ENCODE data around the gene OR51A4. TPM values are rescaled to one million over a fixed set of nuclear protein-coding genes. Genes with fewer than 3 reads are reported as not detected.

The OR51A4 gene
- total and polyA plus RNA-seq, 7 donors = not detected

GRCh38 chr11:4936745-4937144 is 10.7 kb downstream of the OR51A4 start:
- intact Hi-C loops (cut with DNase I) = no loop called here
- Histone ChIP-seq H3K27ac (no peak overlapping the region), H3K36me3 (no peaks in the 10 kb centered on the region), H3K27me3 (no peaks in the 10 kb centered on the region), H3K4me1 (no peaks in the 10 kb centered on the region), H3K4me3 (no peak overlapping the region), H3K9me3 (no peaks in the 10 kb centered on the region)
- 65 to 81% methylated on average over 3 of the region's 3 CpGs for WGBS, 2 donors
- DNase-seq = no peak
- no peak for TF ChIP-seq POLR2AphosphoS5 (IDR thresholded peaks at IDR 0.05)
- TF ChIP-seq EP300 (IDR thresholded peaks at IDR 0.05) = no peak
- no peak for TF ChIP-seq POLR2A (IDR thresholded peaks at IDR 0.05)
- TF ChIP-seq CTCF (IDR thresholded peaks at IDR 0.05) = no peak

DNA sequence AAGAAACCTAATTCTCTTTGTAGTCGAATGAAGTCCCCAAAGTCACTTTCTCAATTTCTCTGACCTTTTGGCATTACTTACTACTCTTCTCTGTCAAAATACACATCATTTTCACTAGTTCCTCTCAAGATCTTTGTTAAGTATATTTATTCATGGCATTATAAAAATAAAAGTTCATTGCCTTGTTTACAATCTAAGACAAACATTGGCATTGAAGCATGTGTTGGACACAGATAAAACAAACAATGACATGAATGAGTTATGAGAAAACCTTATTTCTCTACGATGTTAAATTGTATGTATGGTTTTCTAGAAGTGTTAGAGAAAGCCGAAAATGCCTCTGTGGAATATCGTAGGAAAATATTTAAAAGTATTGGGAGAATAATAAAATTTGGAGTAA is 14.7 kb downstream of the OR51A4 start:
- Histone ChIP-seq H3K4me3 (no peak overlapping the region), H3K9me3 (no peaks in the 10 kb centered on the region), H3K36me3 (no peaks in the 10 kb centered on the region), H3K27ac (no peak overlapping the region), H3K4me1 (no peaks in the 10 kb centered on the region), H3K27me3 (no peaks in the 10 kb centered on the region)
- intact Hi-C loops (cut with DNase I) = no loop called here
- no peak for TF ChIP-seq POLR2A (IDR thresholded peaks at IDR 0.05)
- no peak for TF ChIP-seq POLR2AphosphoS5 (IDR thresholded peaks at IDR 0.05)
- TF ChIP-seq EP300 (IDR thresholded peaks at IDR 0.05) = no peak
- TF ChIP-seq CTCF (IDR thresholded peaks at IDR 0.05) = no peak
- DNase-seq = no peak
- WGBS, 2 donors = 56 to 78% methylated on average over 4 of the region's 4 CpGs

DNA sequence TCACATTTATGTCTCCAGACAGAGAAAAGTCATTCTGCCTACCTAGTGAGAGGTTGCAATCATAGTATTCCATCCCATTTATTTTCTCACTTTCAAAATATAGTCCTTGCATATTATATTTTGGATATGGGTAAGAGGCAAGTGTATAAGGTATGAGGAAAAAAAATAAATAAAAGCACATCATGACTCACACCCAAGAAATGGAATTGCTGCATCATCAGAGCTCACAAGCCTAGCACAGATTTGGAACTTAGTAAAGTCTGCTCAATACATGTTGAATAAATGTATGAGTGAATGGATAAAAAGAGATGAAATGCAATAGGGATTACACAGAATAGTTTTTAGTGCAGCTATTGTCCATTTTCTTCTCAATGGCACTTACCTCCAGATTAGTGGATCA is 20.8 kb downstream of the OR51A4 start:
- no peaks in the 10 kb centered on the region for H3K36me3 ChIP-seq
- TF ChIP-seq CTCF (IDR thresholded peaks at IDR 0.05) (no peak), POLR2A (IDR thresholded peaks at IDR 0.05) (no peak), EP300 (IDR thresholded peaks at IDR 0.05) (no peak), POLR2AphosphoS5 (IDR thresholded peaks at IDR 0.05) (no peak)
- H3K4me3 ChIP-seq = no peak overlapping the region
- no peaks in the 10 kb centered on the region for H3K9me3 ChIP-seq
- H3K27me3 ChIP-seq = no peaks in the 10 kb centered on the region
- no peak for DNase-seq
- no peak overlapping the region for H3K27ac ChIP-seq
- H3K4me1 ChIP-seq = no peaks in the 10 kb centered on the region
- intact Hi-C loops (cut with DNase I) = no loop called here

DNA sequence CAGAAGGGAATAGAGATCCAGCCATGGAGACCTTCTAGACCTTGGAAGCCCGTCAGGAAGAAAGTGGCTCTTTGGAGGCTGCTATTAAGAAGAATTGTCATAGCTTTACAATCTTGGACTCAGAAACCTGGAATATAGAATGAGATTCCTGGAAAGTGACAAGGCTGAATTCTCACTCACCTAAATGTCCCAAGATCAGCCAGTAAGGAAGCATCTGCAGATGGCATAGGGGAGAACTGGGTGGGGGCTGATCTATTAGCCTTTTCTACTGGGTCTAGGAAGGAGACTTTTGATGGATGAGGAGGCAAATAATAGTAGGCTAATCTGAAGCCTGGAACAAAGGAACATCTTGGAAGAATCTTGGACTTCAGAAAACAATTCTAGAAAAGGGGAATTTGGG is 23.2 kb downstream of the OR51A4 start, which contains the start of gene OR51G1:
Gene OR51G1 (minus strand): TSS at position 101 of the 400 bp plus-strand sequence. CDS start 0 bp downstream, at position 101.
- Histone ChIP-seq H3K36me3 (no peaks in the 10 kb centered on the region), H3K27me3 (no peaks in the 10 kb centered on the region), H3K27ac (no peak within 1 kb of the TSS), H3K4me3 (no peak within 1 kb of the TSS), H3K9me3 (no peaks in the 10 kb centered on the region), H3K4me1 (no peaks in the 10 kb centered on the region)
- intact Hi-C loops (cut with DNase I) = no loop called here
- no peak for DNase-seq
- no peak for TF ChIP-seq POLR2A (IDR thresholded peaks at IDR 0.05)
- no peak for TF ChIP-seq POLR2AphosphoS5 (IDR thresholded peaks at IDR 0.05)
- TF ChIP-seq EP300 (IDR thresholded peaks at IDR 0.05) = no peak
- no peak for TF ChIP-seq CTCF (IDR thresholded peaks at IDR 0.05)
- WGBS, 2 donors = 81 to 84% methylated on average over 1 of the region's 1 CpG

DNA sequence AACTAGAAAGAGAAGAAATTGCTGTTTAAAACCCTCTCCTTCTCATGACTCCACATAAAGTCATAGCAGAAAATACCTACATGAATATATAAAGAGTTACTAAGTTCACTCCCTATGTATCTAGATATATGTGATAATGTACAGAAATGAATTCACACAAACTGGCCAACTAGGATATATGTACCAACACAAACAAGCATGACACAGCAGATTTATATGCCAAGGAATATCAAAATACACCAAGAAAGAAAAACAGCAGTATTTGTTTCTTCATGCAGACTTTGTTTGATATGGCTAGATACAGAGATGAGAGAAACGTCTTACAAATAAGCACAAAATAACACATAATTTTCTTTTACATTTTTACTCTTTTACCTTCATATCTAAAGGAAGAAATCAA is 25.1 kb downstream of the OR51A4 start:
- WGBS, 2 donors = 66 to 81% methylated on average over 1 of the region's 1 CpG
- no peak for TF ChIP-seq CTCF (IDR thresholded peaks at IDR 0.05)
- no peak for TF ChIP-seq POLR2A (IDR thresholded peaks at IDR 0.05)
- no peak for TF ChIP-seq POLR2AphosphoS5 (IDR thresholded peaks at IDR 0.05)
- no peak for TF ChIP-seq EP300 (IDR thresholded peaks at IDR 0.05)
- H3K27ac ChIP-seq = no peak overlapping the region

More for the DNA sequence above, 25.1 kb downstream of the OR51A4 start:
- Histone ChIP-seq H3K4me1 (no peaks in the 10 kb centered on the region), H3K9me3 (no peaks in the 10 kb centered on the region), H3K36me3 (no peaks in the 10 kb centered on the region), H3K27me3 (no peaks in the 10 kb centered on the region), H3K4me3 (no peak overlapping the region)
- no peak for DNase-seq
- intact Hi-C loops (cut with DNase I) = no loop called here
